Measurements from ENCODE around the gene ADGRV1.
"Not testable (repeated sequence)": the region's sequence is repeated elsewhere in the genome, so short reads cannot be mapped to it uniquely, and the experiment has no call there.

The ADGRV1 gene

GRCh38 chr5:90747693-90748092 lies 189.1 kb downstream of the ADGRV1 start:
- TF ChIP-seq CTCF (IDR thresholded peaks at IDR 0.05; ENCODE audit: borderline replicate concordance, control extremely low read depth, extremely low read depth, insufficient read depth, missing control alignments), result no peak
- DNase-seq (ENCODE audit: low spot score), result no peak
- in situ Hi-C loops (cut with MboI; ENCODE audit: low sequenced_read_pairs, unreplicated experiment), result no loop called here

GRCh38 chr5:90759119-90759518 lies 200.5 kb downstream of the ADGRV1 start:
- DNase-seq (ENCODE audit: low spot score), result no peak
- TF ChIP-seq CTCF (IDR thresholded peaks at IDR 0.05; ENCODE audit: borderline replicate concordance, control extremely low read depth, extremely low read depth, insufficient read depth, missing control alignments), result no peak
- in situ Hi-C loops (cut with MboI; ENCODE audit: low sequenced_read_pairs, unreplicated experiment), result no loop called here

GRCh38 chr5:90767710-90768109 lies 209.1 kb downstream of the ADGRV1 start:
- DNase-seq (ENCODE audit: low spot score), result no peak
- no peak for TF ChIP-seq CTCF (IDR thresholded peaks at IDR 0.05; ENCODE audit: borderline replicate concordance, control extremely low read depth, extremely low read depth, insufficient read depth, missing control alignments)
- in situ Hi-C loops (cut with MboI; ENCODE audit: low sequenced_read_pairs, unreplicated experiment), result no loop called here

GRCh38 chr5:90770006-90770541 lies 211.5 kb downstream of the ADGRV1 start:
- DNase-seq (ENCODE audit: low spot score); in situ Hi-C loops (cut with MboI; ENCODE audit: low sequenced_read_pairs, unreplicated experiment): not testable (repeated sequence)

GRCh38 chr5:90777959-90778358 lies 219.4 kb downstream of the ADGRV1 start:
- DNase-seq (ENCODE audit: low spot score), result no peak
- TF ChIP-seq CTCF (IDR thresholded peaks at IDR 0.05; ENCODE audit: borderline replicate concordance, control extremely low read depth, extremely low read depth, insufficient read depth, missing control alignments), result no peak
- in situ Hi-C loops (cut with MboI; ENCODE audit: low sequenced_read_pairs, unreplicated experiment), result no loop called here

GRCh38 chr5:90783460-90784333 lies 225.1 kb downstream of the ADGRV1 start:
- in situ Hi-C loops (cut with MboI; ENCODE audit: low sequenced_read_pairs, unreplicated experiment), result loop anchor here (10.0 kb wide), 1 partner anchor 339 kb away; no protein-coding TSS in a partner anchor
- peak; percentile 71 for TF ChIP-seq CTCF (IDR thresholded peaks at IDR 0.05; ENCODE audit: borderline replicate concordance, control extremely low read depth, extremely low read depth, insufficient read depth, missing control alignments)
- peak; percentile 23 for DNase-seq (ENCODE audit: low spot score)

GRCh38 chr5:90786756-90787155 lies 228.2 kb downstream of the ADGRV1 start:
- no peak for DNase-seq (ENCODE audit: low spot score)
- TF ChIP-seq CTCF (IDR thresholded peaks at IDR 0.05; ENCODE audit: borderline replicate concordance, control extremely low read depth, extremely low read depth, insufficient read depth, missing control alignments), result no peak
- in situ Hi-C loops (cut with MboI; ENCODE audit: low sequenced_read_pairs, unreplicated experiment), result loop anchor here (10.0 kb wide), 1 partner anchor 342 kb away; no protein-coding TSS in a partner anchor

All from GM13976 (cell line).